ENCODE results near the gene SFXN3.

- TF ChIP-seq RAD21 (IDR thresholded peaks at IDR 0.05 in 1 of 2, conservative IDR thresholded peaks at IDR 0.05 in 1 of 2; ENCODE audit: low read depth in 2 of 2, low read length in 2 of 2) (no peak), CTCF (IDR thresholded peaks at IDR 0.05; ENCODE audit: control extremely low read depth in 1 of 3, insufficient read depth in 1 of 3, low read depth in 1 of 3, low read length in 3 of 3) (no peak), CHD2 (IDR thresholded peaks at IDR 0.05; ENCODE audit: low read length) (no peak), JUND (IDR thresholded peaks at IDR 0.05; ENCODE audit: low read length) (no peak), BRCA1 (IDR thresholded peaks at IDR 0.05; ENCODE audit: low read depth, low read length) (no peak), POLR2A (IDR thresholded peaks at IDR 0.05; ENCODE audit: control extremely low read depth in 1 of 2, low read depth in 2 of 2, low read length in 2 of 2) (no peak), KDM5A (IDR thresholded peaks at IDR 0.05; ENCODE audit: low read length) (no peak)
These were observed 11.1 kb downstream of the SFXN3 start for GRCh38 chr10:101042118-101042517.

All from H1 (cell line).